Endothelial cell of umbilical vein (primary cell): ENCODE measurements around the gene TMEM120B. TPM values are rescaled to one million over a fixed set of nuclear protein-coding genes. Genes with fewer than 3 reads are reported as not detected.

Source experiments
- BruUV-seq: library from RNA; stranded (reverse); fragments of 400-500 nt; replicated peaks from 2 replicates; lab custom pipeline; 2021; lab: Mats Ljungman, UMichigan
- CTCF ChIA-PET: fragments of 300-600, 350-600 bp; sonication (Branson Sonifier 250); formaldehyde crosslinking; loops from one replicate; lab custom pipeline; 2021; ENCODE audit warnings: antibody characterized with exemption, inconsistent platforms; lab: Charles Lee
- POLR2A ChIA-PET: fragments of 300-600, 350-600 bp; sonication (Branson Sonifier 250); formaldehyde crosslinking; loops from one replicate; lab custom pipeline; 2021; ENCODE audit warnings: antibody characterized with exemption, inconsistent platforms; lab: Charles Lee
- DNase-seq: peaks from one replicate; pipeline ENCODE4 v3.0.0-alpha.2; 2011; ENCODE audit warnings: low read depth, low spot score
- FAIRE-seq: peaks from 2 replicates; lab custom pipeline; 2011; peaks lifted over from hg19 to GRCh38; lab: Jason Lieb, UNC
- H2AFZ ChIP-seq: 2 replicates; pipeline ENCODE4 v1.6.0; 2012; ENCODE audit warnings: low read depth, low read length, control low read depth, inconsistent platforms
- H3K27ac ChIP-seq: 2 replicates; pipeline ENCODE4 v1.5.1; 2011; ENCODE audit warnings: low read depth, mild to moderate bottlenecking, control low read depth, low read length, moderate library complexity; ENCODE audit not compliant: insufficient read depth
- H3K27me3 ChIP-seq, 2 experiments: 2 replicates each; pipeline versions ENCODE4 v1.6.0 to v1.6.1; 2011; ENCODE audit warnings: low read length in 2 of 2, mixed read lengths in 1 of 2; ENCODE audit not compliant: control insufficient read depth in 2 of 2, insufficient read depth in 2 of 2
- H3K36me3 ChIP-seq, 2 experiments: 2 replicates in 1 of 2; 3 replicates in 1 of 2; pipeline ENCODE4 v1.5.1; 2011; ENCODE audit warnings: low read length in 2 of 2, mild to moderate bottlenecking in 1 of 2, moderate library complexity in 1 of 2; ENCODE audit not compliant: control insufficient read depth in 2 of 2, insufficient read depth in 2 of 2; ENCODE audit errors: extremely low read depth in 1 of 2
- H3K4me1 ChIP-seq: 3 replicates; pipeline ENCODE4 v1.5.1; 2011; ENCODE audit warnings: mild to moderate bottlenecking, low read length; ENCODE audit not compliant: control insufficient read depth, insufficient read depth; ENCODE audit errors: extremely low read depth
- H3K4me2 ChIP-seq: 2 replicates; pipeline ENCODE4 v1.6.1; 2011; ENCODE audit warnings: low read length, control low read depth, mixed read lengths; ENCODE audit not compliant: insufficient read depth
- H3K4me3 ChIP-seq, 3 experiments: fragments of 200-600 bp in 1 of 3; sonication (generic), shearing (Covaris generic) in 1 of 3; replicated peaks in 1 of 3; 2 replicates each; pipeline ENCODE4 v1.5.1; 2011 to 2016; ENCODE audit warnings: control low read depth in 3 of 3, low read length in 3 of 3, mild to moderate bottlenecking in 2 of 3, inconsistent platforms in 1 of 3, low read depth in 1 of 3, moderate library complexity in 1 of 3; ENCODE audit not compliant: insufficient read depth in 1 of 3
- H3K79me2 ChIP-seq: 2 replicates; pipeline ENCODE4 v1.6.0; 2012; ENCODE audit warnings: low read length, inconsistent platforms; ENCODE audit not compliant: control insufficient read depth, insufficient read depth
- H3K9ac ChIP-seq: replicated peaks from 2 replicates; pipeline ENCODE3; 2011; ENCODE audit warnings: low read length, control low read depth; ENCODE audit not compliant: insufficient read depth; ENCODE audit errors: extremely low read depth
- H3K9me1 ChIP-seq: replicated peaks from 3 replicates; pipeline ENCODE4 v1.6.0; 2011; ENCODE audit warnings: mild to moderate bottlenecking, low read length; ENCODE audit not compliant: control insufficient read depth, insufficient read depth; ENCODE audit errors: extremely low read depth
- H3K9me3 ChIP-seq: replicated peaks from 2 replicates; pipeline ENCODE4 v1.5.1; 2012; ENCODE audit warnings: low read length, inconsistent platforms; ENCODE audit not compliant: control insufficient read depth, insufficient read depth
- H4K20me1 ChIP-seq: replicated peaks from 2 replicates; pipeline ENCODE3; 2011; ENCODE audit warnings: mild to moderate bottlenecking, low read length; ENCODE audit not compliant: control insufficient read depth, insufficient read depth; ENCODE audit errors: extremely low read depth
- CTCF ChIP-seq, 2 donors: IDR thresholded peaks; 1 replicate in 1 of 2; 2 replicates in 1 of 2; pipeline ENCODE4 v1.5.1; 2011; ENCODE audit warnings: low read length in 2 of 2, mild to moderate bottlenecking in 2 of 2, moderate library complexity in 2 of 2, control low read depth in 1 of 2, inconsistent platforms in 1 of 2, low read depth in 1 of 2; ENCODE audit not compliant: insufficient read depth in 1 of 2; ENCODE audit errors: extremely low read depth in 1 of 2
- EZH2 ChIP-seq: IDR thresholded peaks from 2 replicates; pipeline ENCODE4 v1.6.1; 2012; ENCODE audit warnings: borderline replicate concordance, low read depth, mild to moderate bottlenecking, moderate library complexity, low read length, inconsistent platforms; ENCODE audit not compliant: severe bottlenecking
- FOS ChIP-seq: IDR thresholded peaks from 2 replicates; pipeline ENCODE4 v1.6.1; 2011; ENCODE audit warnings: mild to moderate bottlenecking, low read length, moderate library complexity, borderline replicate concordance; ENCODE audit not compliant: insufficient read depth
- GATA2 ChIP-seq: IDR thresholded peaks from 2 replicates; pipeline ENCODE4 v1.7.0; 2011; ENCODE audit warnings: low read depth, mild to moderate bottlenecking, moderate library complexity, mixed read lengths, low read length; ENCODE audit not compliant: insufficient read length, insufficient read depth
- JUN ChIP-seq: IDR thresholded peaks from 2 replicates; pipeline ENCODE4 v1.6.1; 2011; ENCODE audit warnings: borderline replicate concordance, low read depth; ENCODE audit not compliant: insufficient read length, insufficient read depth
- MAX ChIP-seq: IDR thresholded peaks from 2 replicates; pipeline ENCODE4 v1.6.1; 2011; ENCODE audit not compliant: insufficient read depth, insufficient read length
- MYC ChIP-seq: IDR thresholded peaks from one replicate; pipeline ENCODE4 v1.6.1; 2011; ENCODE audit warnings: mild to moderate bottlenecking, low read depth, low read length
- POLR2A ChIP-seq: IDR thresholded peaks from 2 replicates; pipeline ENCODE4 v1.6.1; 2012; ENCODE audit warnings: low read depth, mild to moderate bottlenecking, control low read depth, low read length
- POLR2AphosphoS5 ChIP-seq: IDR thresholded peaks from 2 replicates; pipeline ENCODE4 v1.6.1; 2012; ENCODE audit warnings: low read depth, mild to moderate bottlenecking, control low read depth, low read length, moderate library complexity; ENCODE audit not compliant: insufficient read depth
- dilution Hi-C: fragments of 300-500 bp; cut with MboI; formaldehyde crosslinking; loops from one replicate; pipeline ENCODE4 v1.15.0; 2019; ENCODE audit warnings: low sequenced_read_pairs; ENCODE audit not compliant: extremely low pct_ligation_motif_present
- intact Hi-C: fragments of 100-400 bp; cut with micrococcal nuclease; formaldehyde crosslinking; loops from one replicate; pipeline ENCODE4 v1.10.0; 2022
- polyA plus RNA-seq, 4 experiments: library from polyadenylated mRNA; depleted of rRNA in 3 of 4; stranded (reverse) in 3 of 4; unstranded in 1 of 4; fragments of >200 nt; gene quantifications; 2 replicates each; pipeline versions ENCODE4 v1.2.1 to v1.2.3, GENCODE V29; 2011 to 2012; ENCODE audit warnings: missing spikeins in 1 of 4
- total RNA-seq: library from RNA; stranded (reverse); gene quantifications from 2 replicates; pipeline ENCODE4 v1.2.3, GENCODE V29; 2021

TMEM120B gene
- total and polyA plus RNA-seq, 2 donors (not counting 3 experiments of a cell fraction or from before 2014, with no cell fraction given), result 10.4 to 12.8 TPM

GRCh38 chr12:121807642-121808347, 95.2 kb downstream of the TMEM120B start:
- no TSS peak for BruUV-seq
- ChIA-PET CTCF (interaction anchor here (1.5 to 12.8 kb wide), 2 partner anchors 10 to 81 kb away, joined by 4 to 774 read pairs; partner anchors contain the start of genes PSMD9, RHOF and SETD1B), POLR2A (interaction anchor here (2.1 kb wide), 1 partner anchor 11 kb away, joined by 15 read pairs; no protein-coding TSS in a partner anchor)
- H3K4me3 ChIP-seq, result no peak overlapping the region
- H3K79me2 ChIP-seq, result peaks cover 78% of the 10 kb centered on the region
- H3K27me3 ChIP-seq, result no peaks in the 10 kb centered on the region
- intact Hi-C loops (no loop called here), dilution Hi-C loops (no loop called here)
- TF ChIP-seq MAX (no peak), GATA2 (no peak), CTCF (IDR thresholded peaks at IDR 0.05; ENCODE audit: extremely low read depth in 1 of 2, insufficient read depth in 1 of 2, low read depth in 1 of 2, low read length in 2 of 2) (no peak), EZH2 (no peak), POLR2AphosphoS5 (no peak), POLR2A (no peak), FOS (no peak), JUN (no peak), MYC (no peak)
- H3K36me3 ChIP-seq, result peaks cover 4 to 27% of the 10 kb centered on the region in 2 experiments
- no peaks in the 10 kb centered on the region for H3K9me1 ChIP-seq
- no peak overlapping the region for H3K9ac ChIP-seq
- H3K4me2 ChIP-seq, result no peak overlapping the region
- no peak overlapping the region for H2AFZ ChIP-seq
- DNase-seq (no peak), FAIRE-seq (no peak)
- H4K20me1 ChIP-seq, result no peaks in the 10 kb centered on the region
- H3K9me3 ChIP-seq, result no peaks in the 10 kb centered on the region
- no peak overlapping the region for H3K27ac ChIP-seq
- peaks cover 35% of the 10 kb centered on the region for H3K4me1 ChIP-seq
